GM19099 (cell line): ENCODE results near the gene SF3A2.

Source experiments
- POLR2A ChIP-seq: IDR thresholded peaks from 3 replicates; pipeline ENCODE4 v1.6.1; 2011; ENCODE audit warnings: low read depth; ENCODE audit not compliant: insufficient read length; ENCODE audit errors: extremely low read depth

SF3A2 gene

DNA sequence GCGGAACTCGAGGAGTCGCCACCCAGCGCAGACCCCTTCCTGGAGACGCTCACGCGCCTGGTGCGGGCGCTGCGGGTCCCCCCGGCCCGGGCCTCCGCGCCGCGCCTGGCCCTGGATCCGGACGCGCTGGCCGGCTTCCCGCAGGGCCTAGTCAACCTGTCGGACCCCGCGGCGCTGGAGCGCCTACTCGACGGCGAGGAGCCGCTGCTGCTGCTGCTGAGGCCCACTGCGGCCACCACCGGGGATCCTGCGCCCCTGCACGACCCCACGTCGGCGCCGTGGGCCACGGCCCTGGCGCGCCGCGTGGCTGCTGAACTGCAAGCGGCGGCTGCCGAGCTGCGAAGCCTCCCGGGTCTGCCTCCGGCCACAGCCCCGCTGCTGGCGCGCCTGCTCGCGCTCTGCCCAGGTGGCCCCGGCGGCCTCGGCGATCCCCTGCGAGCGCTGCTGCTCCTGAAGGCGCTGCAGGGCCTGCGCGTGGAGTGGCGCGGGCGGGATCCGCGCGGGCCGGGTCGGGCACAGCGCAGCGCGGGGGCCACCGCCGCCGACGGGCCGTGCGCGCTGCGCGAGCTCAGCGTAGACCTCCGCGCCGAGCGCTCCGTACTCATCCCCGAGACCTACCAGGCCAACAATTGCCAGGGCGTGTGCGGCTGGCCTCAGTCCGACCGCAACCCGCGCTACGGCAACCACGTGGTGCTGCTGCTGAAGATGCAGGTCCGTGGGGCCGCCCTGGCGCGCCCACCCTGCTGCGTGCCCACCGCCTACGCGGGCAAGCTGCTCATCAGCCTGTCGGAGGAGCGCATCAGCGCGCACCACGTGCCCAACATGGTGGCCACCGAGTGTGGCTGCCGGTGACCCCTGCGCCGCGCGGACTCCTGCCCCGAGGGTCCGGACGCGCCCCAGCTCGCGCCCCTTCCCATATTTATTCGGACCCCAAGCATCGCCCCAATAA lies 14.8 kb downstream of the SF3A2 start:
- no peak for TF ChIP-seq POLR2A

DNA sequence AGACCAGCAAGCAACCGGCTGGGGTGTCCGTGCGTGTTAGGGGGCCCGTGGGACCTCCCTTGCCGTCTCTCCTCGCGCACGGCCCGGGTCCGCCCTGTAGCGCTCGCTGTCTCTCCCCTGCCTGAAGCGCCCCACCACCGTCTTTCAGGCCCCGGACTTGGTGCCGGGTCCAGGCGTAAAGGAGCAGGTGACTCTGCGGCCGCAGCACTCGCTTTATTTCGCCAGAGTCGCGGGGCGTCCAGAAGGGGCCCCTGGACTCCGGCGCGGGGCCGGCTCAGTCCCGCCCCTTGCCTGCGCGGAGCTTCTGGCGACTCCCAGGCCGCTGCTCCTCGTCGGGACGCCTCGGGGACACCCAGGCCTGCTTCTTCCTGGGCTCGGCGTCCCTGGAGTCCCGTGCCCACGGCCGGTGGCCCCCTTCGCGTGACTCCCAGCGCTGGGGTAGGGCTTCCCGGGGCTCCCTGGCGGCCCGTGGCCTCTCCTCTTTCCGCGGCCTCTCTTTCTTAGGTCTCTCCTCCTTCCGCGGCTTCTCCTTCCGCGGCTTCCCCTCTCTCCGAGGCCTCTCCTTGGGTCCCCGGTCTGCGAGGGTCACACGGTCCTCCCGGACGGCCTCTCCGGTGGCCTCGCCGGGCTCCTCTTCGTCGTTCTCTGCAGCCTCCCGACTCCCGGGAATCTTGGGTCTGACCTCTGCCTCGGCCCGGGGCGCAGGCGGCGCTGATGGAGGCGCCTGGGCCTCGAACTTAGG lies 15.6 kb downstream of the SF3A2 start:
- no peak for TF ChIP-seq POLR2A

DNA sequence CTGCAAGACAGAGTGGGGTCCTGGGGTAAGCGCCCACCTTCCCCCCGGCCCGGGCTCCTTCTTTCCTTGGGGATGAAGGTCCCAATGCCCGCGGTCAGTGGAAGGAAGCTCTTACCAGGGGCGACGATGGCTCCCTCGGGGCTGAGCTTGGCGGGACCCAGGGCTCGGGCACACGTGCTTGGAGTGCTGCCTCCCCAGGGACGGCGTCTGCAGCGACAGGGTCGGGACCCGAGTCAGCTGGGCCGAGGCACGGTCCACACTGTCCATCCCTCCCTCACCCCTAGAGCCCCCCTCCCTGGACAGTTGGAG lies 16.1 kb downstream of the SF3A2 start:
- no peak for TF ChIP-seq POLR2A

DNA sequence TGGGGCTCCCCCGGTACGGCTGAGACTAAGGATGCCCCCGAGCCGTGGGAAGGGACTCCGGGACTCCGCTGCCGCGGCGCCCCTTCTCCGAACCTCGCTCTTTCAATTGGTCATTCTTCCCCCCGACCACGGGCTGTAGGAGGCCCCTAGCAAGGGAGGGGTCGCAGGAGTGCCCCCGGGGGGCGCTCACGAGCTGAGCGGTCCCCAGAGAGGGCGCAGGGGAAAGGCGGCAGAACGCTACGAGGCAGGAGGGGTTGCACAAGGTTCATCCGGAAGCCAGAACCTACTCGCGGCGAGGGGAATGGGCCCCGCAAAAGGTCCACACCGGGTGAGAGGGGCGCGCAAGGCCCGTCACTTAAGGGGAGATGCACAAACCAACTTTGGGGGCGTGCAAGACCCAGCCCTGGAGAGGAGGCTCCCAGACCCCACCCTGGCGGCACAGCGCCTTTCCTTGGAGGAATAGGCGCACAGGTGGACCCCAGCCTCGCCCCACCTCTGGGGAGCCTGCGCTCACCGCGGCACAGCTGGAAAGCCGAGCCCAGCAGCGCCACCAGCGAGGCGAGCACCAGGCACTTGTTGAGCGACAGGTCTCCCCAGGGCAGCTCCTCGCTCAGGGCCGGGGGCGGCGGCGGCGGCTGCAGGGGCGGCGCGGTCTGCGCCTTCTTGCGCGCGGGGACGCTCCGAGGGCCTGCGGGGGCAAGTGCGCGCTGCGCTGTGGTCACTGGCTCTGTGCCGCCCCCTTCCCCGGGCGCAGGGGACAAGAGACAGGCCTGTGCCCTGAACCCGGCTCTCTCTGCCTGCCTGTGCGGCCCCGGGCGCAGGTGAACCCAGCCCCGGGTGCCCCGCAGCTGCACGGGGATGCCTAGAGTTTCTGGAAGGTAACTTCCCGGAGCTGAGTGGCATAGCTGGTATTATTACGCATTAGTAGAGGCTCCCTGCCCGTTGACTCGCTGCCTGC lies 16.8 kb downstream of the SF3A2 start:
- TF ChIP-seq POLR2A: no peak

DNA sequence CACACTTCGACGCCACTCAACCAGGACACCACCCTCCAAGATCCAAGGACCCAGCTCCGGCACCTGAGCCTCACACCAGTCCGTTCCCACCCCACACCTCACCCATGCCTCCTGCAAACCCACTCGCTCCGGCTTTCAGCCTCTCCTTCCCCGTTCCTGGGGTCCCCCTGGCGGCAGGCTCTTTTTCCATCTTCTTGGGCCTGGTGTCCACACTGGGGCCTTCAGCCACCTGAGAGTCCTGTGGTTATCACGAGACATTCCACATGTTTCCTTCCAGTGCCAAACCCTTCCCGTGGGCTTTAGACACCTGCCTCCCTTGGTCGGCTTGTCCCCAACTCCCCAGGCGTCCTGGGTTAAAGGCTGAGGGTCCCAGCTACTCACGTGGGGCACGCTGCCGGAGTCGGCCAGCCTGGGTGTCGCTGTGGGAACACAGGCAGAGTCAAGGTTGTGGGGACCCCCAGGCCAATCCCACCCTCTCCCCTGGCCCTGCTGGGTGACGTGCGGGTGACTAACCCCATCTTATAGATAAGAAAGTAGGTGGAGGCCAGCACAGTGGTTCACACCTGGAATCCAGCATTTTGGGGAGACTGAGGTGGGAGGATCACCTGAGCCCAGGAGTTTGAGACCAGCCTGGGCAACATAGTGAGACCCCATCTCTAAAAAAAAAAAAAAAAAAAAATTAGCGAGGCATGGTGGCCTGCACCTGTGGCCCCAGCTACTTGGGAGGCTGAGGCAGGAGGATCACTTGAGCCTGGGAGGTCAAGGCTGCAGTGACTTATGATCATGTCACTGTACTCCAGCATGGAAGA lies 17.6 kb downstream of the SF3A2 start:
- no peak for TF ChIP-seq POLR2A

DNA sequence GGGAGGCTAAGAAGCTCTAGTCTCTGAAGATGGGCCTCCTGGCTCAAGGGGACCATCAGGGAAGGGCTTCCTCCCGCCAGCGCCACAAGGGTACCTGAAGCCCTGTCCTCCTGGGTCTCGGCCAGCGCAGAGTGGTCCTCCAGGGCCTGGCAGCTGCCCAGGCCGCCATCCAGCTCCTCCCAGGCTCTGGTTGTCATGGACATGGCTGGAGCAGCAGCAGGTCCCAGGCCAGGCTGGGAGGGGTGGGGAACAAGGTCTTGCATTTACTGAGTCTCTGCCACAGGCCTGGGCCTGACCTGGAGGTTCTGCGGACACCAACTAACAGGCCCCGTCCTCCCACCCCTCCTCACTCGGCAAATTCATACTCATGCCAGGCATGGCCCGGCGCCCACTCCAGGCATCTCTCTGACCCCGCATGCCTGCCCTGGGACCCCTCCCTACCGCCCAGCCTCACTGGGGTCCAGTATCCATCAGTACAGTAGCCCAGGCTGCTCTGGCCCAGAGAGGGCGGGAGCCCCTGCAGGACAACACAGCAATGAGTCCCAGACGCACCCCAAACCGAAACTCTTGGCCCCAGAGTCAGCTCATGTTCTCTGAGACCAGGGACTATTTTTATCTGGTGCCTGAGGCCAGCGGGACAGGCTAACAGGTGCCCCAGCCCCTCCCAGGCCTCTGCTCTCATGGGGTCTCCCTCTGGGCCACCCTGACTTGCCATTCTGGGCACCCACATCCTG lies 18.7 kb downstream of the SF3A2 start:
- TF ChIP-seq POLR2A: no peak

DNA sequence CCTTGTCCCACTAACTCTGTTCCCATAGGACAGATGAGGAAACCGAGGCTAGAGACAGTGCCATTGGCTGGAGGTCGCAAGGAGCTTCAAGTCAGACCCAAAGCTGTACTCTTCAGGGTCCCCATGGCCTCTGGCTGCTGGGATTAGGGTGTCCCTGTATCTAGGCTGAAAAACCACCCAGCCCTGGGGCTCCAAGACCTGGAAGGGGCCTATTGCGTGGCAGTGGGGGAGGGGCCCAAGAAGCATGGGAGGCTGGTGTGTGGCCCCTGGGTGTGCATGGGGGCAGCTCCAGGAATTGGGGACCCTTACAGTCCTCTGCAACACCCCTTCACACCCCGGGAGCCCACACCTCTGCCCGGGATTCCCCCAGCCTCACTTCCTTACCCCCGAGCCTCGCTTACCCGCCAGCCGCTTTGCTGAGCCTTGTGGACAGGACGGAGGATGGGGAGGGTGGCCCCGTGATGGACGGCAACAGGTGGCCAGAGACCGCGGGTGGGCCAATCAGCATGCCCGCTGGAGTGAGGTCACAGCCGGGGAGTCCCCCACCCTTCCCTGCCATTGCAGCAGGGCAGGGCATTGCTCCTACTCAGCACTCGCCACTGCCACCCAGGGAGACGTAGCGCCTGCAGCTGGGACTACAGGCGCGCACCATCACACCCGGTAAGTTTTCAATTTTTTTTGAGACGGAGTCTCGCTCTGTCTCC lies 19.5 kb downstream of the SF3A2 start, which contains the start of gene JSRP1:
JSRP1 (minus strand) TSS at position 436 of the 704 bp plus-strand sequence. CDS start 1,103 bp downstream, outside the sequence.
- no peak for TF ChIP-seq POLR2A

DNA sequence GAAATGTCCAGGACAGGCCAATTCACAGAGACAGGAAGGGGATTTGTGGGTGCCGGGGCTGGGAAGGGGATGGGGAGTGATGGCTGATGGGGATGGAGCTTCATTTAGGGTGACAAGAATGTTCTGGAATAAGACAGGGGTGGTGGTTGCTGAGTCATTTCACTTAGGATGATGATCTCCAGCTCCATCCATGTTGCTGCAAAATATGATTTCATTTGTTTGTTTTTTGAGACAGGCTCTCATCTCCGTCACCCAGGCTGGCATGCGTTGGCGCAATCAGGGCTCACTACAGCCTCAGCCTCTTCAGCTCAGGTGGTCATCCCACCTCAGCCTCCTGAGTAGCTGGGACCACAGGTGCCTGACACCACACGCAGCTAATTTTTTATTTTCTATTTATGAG lies 22.7 kb downstream of the SF3A2 start:
- TF ChIP-seq POLR2A: no peak

DNA sequence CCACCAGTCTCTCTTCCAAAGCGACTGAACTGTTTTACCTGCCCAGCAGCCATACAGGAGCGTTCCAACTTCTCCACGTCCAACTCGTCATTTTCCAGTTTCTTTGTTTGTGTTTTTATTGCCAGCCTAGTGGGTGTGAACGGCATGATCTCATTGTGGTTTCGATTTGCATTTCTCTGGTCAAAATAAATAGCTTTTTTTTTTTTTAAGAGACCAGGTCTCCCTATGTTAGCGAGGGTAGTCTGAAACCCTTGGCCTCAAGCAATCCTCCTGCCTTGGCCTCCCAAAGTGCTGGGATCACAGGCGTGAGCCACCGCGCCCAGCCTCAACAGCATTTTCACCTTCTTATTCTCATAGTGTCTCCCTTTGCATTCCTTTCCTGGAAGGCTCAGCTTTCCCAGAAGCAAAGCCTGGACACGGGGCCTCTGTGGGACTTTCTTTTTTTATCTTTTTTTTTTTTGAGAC lies 23.7 kb downstream of the SF3A2 start:
- no peak for TF ChIP-seq POLR2A

DNA sequence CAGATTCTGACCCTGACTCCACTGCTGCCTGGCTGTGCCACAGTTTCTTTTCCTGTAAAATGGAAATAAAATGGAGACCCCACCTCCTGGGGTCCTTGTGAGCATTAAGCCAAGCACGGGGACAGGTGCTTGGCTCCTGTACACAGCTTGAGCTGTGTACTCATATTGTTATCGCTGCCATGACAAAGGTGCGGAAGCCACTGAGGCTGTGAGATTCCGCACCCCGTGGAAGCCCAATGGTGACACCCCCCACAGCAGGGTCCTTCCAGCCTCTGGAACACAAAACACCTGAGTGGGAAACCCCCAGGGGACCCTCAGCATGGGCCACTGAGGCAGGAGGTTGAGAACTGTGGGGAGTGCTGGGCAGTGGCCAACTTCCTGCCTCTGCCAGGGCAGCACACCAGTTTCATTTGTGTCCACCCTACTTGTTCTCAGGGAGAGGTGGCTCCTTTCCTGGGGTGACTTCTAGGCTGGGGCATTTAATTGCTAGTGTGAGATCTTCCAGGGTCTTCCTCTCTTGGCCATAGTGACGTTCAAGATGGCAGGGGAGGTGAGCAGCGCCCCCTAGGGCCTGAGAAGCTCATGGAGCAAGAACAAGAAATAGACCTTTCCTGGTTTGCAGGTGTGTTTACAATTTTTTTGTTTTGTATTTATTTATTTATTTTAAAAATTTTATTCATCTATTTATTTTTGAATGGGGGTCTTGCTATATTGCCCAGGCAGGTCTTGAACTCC lies 25.0 kb downstream of the SF3A2 start:
- TF ChIP-seq POLR2A: no peak

DNA sequence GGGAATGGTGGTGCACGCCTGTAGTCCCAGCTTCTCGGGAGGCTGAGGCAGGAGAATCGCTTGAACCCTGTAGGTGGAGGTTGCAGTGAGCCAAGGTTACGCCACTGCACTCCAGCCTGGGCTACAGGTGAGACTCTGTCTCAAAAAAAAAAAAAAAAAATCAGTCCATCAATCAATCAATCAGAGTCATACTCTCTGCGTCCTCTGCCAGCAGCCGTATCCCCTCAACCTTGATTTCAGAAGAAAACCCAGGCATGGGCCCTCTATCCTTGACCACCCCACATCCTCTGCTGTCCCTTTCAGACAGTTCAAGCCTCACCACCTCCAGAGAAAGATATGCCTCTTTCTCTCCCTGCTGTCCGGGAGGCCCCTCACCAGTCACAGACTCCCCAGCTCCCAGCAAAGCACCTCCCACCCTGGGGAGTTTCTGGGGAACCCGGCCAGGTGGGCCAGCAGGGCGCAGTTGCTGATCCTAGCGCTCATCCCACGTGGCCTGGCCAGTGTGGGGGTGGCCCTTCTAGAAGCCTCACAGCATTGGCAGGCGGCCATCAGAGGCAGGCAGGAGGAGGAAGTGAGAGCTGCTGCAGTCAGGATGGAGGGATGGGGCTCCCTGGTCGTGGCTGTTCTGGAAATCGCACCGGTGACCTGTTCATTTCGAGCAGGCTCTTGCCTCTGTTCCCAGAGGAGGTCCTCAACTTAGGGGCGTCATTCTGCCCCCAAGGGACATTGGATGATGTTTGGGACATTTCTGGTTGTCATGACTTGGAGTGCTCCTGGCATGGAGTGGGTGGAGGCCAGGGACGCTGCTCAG lies 29.8 kb downstream of the SF3A2 start:
- peak; percentile 51 for TF ChIP-seq POLR2A

DNA sequence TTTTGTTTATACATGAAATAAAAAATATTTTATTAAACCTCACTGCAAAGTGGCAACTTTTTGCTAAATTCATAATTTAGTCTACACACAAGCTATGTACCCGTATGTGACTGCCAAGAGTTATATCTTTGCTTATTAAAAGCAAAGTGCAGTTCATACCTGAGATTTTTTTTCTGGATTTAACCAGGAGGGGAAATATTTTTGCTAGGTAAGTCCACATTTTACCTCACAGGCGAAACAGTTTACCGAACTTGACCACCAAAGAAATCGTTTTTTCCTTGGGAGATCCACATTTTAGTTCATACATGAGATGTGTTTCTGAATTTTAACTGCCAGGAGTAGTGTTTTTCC lies 31.8 kb downstream of the SF3A2 start:
- no peak for TF ChIP-seq POLR2A

DNA sequence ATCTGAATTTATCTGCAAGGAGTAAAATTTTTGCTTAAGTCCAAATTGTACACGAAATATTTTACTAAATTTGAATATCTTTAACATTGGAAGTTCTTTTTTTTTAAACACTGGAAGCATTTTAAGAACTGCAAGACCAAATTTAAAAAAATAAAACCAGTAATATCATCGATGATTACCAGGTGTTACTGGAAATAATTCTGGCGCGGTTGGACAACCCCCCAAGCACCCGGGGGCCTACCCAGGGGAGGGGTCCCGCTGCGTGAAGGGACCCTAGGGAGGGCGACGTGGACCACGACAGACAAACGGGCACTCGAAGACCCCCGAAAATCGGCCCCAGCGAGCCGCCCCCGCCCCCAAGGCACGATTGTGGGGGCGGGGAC lies 32.2 kb downstream of the SF3A2 start:
- TF ChIP-seq POLR2A: no peak
